Spinal cord (tissue), 10 donors: ENCODE data around the gene RNF4. TPM values are rescaled to one million over a fixed set of nuclear protein-coding genes. Genes with fewer than 3 reads are reported as not detected.

Experiments used
- DNase-seq, 6 donors: peaks; one replicate each; pipeline versions ENCODE4 v3.0.0 to v3.0.0-alpha.2; 2013 to 2015; ENCODE audit warnings: low spot score in 6 of 6, low read depth in 4 of 6
- H3K27ac ChIP-seq: one replicate; pipeline ENCODE4 v1.5.1; 2013; ENCODE audit warnings: low read depth, low read length, control low read depth
- H3K27me3 ChIP-seq: one replicate; pipeline ENCODE4 v1.6.1; 2013; ENCODE audit warnings: low read length; ENCODE audit not compliant: control insufficient read depth, insufficient read depth
- H3K36me3 ChIP-seq: one replicate; pipeline ENCODE4 v1.6.1; 2013; ENCODE audit warnings: low read length; ENCODE audit not compliant: control insufficient read depth, insufficient read depth
- H3K4me1 ChIP-seq: one replicate; pipeline ENCODE4 v1.6.1; 2013; ENCODE audit warnings: low read length; ENCODE audit not compliant: control insufficient read depth, insufficient read depth
- H3K4me3 ChIP-seq: one replicate; pipeline ENCODE4 v1.5.1; 2013; ENCODE audit warnings: low read depth, low read length, control low read depth
- H3K9me3 ChIP-seq: one replicate; pipeline ENCODE4 v1.6.1; 2013; ENCODE audit warnings: low read length; ENCODE audit not compliant: control insufficient read depth, insufficient read depth
- WGBS: methylation state at CpG from one replicate; pipeline ENCODE4 v1.1.5; 2013; ENCODE audit warnings: missing lambda C conversion rate; ENCODE audit not compliant: insufficient coverage; 5-methylcytosine and 5-hydroxymethylcytosine counted together
- long read RNA-seq, 4 donors: transcript quantifications; one replicate each; lab custom pipeline, GENCODE V29; 2026
- polyA plus RNA-seq, 2 donors: library from polyadenylated mRNA; unstranded; fragments of 120-200 nt; gene quantifications; one replicate each; pipeline ENCODE4 v1.2.1, GENCODE V29; 2013; ENCODE audit not compliant: insufficient read length in 2 of 2
- total RNA-seq, 2 donors: library from RNA; depleted of rRNA in 1 of 2; stranded (reverse); fragments of 120-200 nt in 1 of 2; fragments of >200 nt in 1 of 2; gene quantifications; one replicate each; pipeline versions ENCODE4 v1.2.3 to v1.2.4, GENCODE V29; 2013 to 2014
- donor health status: healthy.

RNF4 gene
- total RNA-seq (10 to 100 TPM; 41.0 to 46.5 TPM), polyA plus RNA-seq (10 to 100 TPM; 61.1 to 67.0 TPM)
- long read RNA-seq, donor 1, partial matches to known transcripts: 0 of 18 reads
- long read RNA-seq, donor 1, other reads (novel, unspliced or antisense): 18 of 18 reads
- long read RNA-seq, donor 2, partial matches to known transcripts: 0 of 9 reads
- long read RNA-seq, donor 2, other reads (novel, unspliced or antisense): 9 of 9 reads
- long read RNA-seq, donor 3, partial matches to known transcripts: 0 of 12 reads
- long read RNA-seq, donor 3, other reads (novel, unspliced or antisense): 12 of 12 reads
- long read RNA-seq, donor 4, partial matches to known transcripts: 0 of 28 reads
- long read RNA-seq, donor 4, other reads (novel, unspliced or antisense): 25 of 28 reads

GRCh38 chr4:2468456-2469191 lies at the start of gene RNF4:
TSS of gene RNF4 (plus strand) at chr4:2469106. CDS start at chr4:2490494, 21,388 bp downstream.
- Histone ChIP-seq H3K4me3 (peak within 1 kb of the TSS; percentile 87), H3K36me3 (peaks cover 20% of the 10 kb centered on the region), H3K27me3 (no peaks in the 10 kb centered on the region), H3K4me1 (peaks cover 19% of the 10 kb centered on the region), H3K27ac (peak within 1 kb of the TSS; percentile 85), H3K9me3 (peaks cover 2% of the 10 kb centered on the region)
- under 1% methylated on average over 74 of the region's 74 CpGs for WGBS
- peak; percentile 80 to 99 (median 92) for DNase-seq

- no peak for DNase-seq
- Histone ChIP-seq H3K27ac (no peak overlapping the region), H3K27me3 (peaks cover 53% of the 10 kb centered on the region), H3K4me3 (no peak overlapping the region), H3K9me3 (no peaks in the 10 kb centered on the region), H3K36me3 (no peaks in the 10 kb centered on the region), H3K4me1 (peaks cover 44% of the 10 kb centered on the region)
- 70% methylated on average over 9 of the region's 9 CpGs for WGBS
Observed at GRCh38 chr4:2419814-2420213, 49.1 kb upstream of the RNF4 start.

GRCh38 chr4:2421928-2422327 lies 47.0 kb upstream of the RNF4 start:
- Histone ChIP-seq H3K4me1 (peaks cover 32% of the 10 kb centered on the region), H3K27me3 (peaks cover 34% of the 10 kb centered on the region), H3K9me3 (no peaks in the 10 kb centered on the region), H3K36me3 (no peaks in the 10 kb centered on the region), H3K27ac (no peak overlapping the region), H3K4me3 (no peak overlapping the region)
- peak in 1 of 6 donors; percentile 3 for DNase-seq
- WGBS: 85% methylated on average over 5 of the region's 6 CpGs

- no peak overlapping the region for H3K27ac ChIP-seq
- WGBS: 66% methylated on average over 4 of the region's 4 CpGs
- H3K36me3 ChIP-seq: peaks cover 4% of the 10 kb centered on the region
- H3K4me3 ChIP-seq: no peak overlapping the region
- DNase-seq: no peak
- H3K27me3 ChIP-seq: peaks cover 26% of the 10 kb centered on the region
- peaks cover 24% of the 10 kb centered on the region for H3K4me1 ChIP-seq
- H3K9me3 ChIP-seq: no peaks in the 10 kb centered on the region
Observed at GRCh38 chr4:2423066-2423465, 45.8 kb upstream of the RNF4 start.

- Histone ChIP-seq H3K27ac (no peak overlapping the region), H3K9me3 (no peaks in the 10 kb centered on the region), H3K36me3 (peaks cover 7% of the 10 kb centered on the region), H3K4me3 (no peak overlapping the region), H3K27me3 (peaks cover 26% of the 10 kb centered on the region), H3K4me1 (peaks cover 24% of the 10 kb centered on the region)
- WGBS: 56% methylated on average over 10 of the region's 10 CpGs
- no peak for DNase-seq
Observed at GRCh38 chr4:2423695-2424094, 45.2 kb upstream of the RNF4 start.

GRCh38 chr4:2424581-2424980 lies 44.3 kb upstream of the RNF4 start:
- H3K27me3 ChIP-seq: peaks cover 20% of the 10 kb centered on the region
- 83% methylated on average over 10 of the region's 10 CpGs for WGBS
- H3K9me3 ChIP-seq: no peaks in the 10 kb centered on the region
- DNase-seq: no peak
- H3K4me1 ChIP-seq: peaks cover 20% of the 10 kb centered on the region
- H3K27ac ChIP-seq: no peak overlapping the region
- H3K36me3 ChIP-seq: peaks cover 7% of the 10 kb centered on the region
- H3K4me3 ChIP-seq: no peak overlapping the region

- peaks cover 20% of the 10 kb centered on the region for H3K4me1 ChIP-seq
- WGBS: 94% methylated on average over 13 of the region's 13 CpGs
Observed at GRCh38 chr4:2425386-2426068, 43.4 kb upstream of the RNF4 start.

GRCh38 chr4:2426069-2426397 lies 42.9 kb upstream of the RNF4 start:
- WGBS: 83% methylated on average over 8 of the region's 8 CpGs

More at GRCh38 chr4:2425386-2426068, 43.4 kb upstream of the RNF4 start:
- DNase-seq: no peak
- H3K4me3 ChIP-seq: no peak overlapping the region
- no peaks in the 10 kb centered on the region for H3K9me3 ChIP-seq
- peaks cover 10% of the 10 kb centered on the region for H3K27me3 ChIP-seq
- H3K27ac ChIP-seq: no peak overlapping the region
- peaks cover 7% of the 10 kb centered on the region for H3K36me3 ChIP-seq

GRCh38 chr4:2426711-2427275 lies 42.1 kb upstream of the RNF4 start:
- peaks cover 20% of the 10 kb centered on the region for H3K4me1 ChIP-seq
- DNase-seq: no peak
- H3K4me3 ChIP-seq: no peak overlapping the region
- H3K27ac ChIP-seq: no peak overlapping the region
- WGBS: 91% methylated on average over 11 of the region's 13 CpGs
- peaks cover 7% of the 10 kb centered on the region for H3K36me3 ChIP-seq
- no peaks in the 10 kb centered on the region for H3K9me3 ChIP-seq
- H3K27me3 ChIP-seq: peaks cover 5% of the 10 kb centered on the region

More at GRCh38 chr4:2426069-2426397, 42.9 kb upstream of the RNF4 start:
- no peaks in the 10 kb centered on the region for H3K9me3 ChIP-seq
- H3K27me3 ChIP-seq: peaks cover 5% of the 10 kb centered on the region
- no peak overlapping the region for H3K4me3 ChIP-seq
- peaks cover 7% of the 10 kb centered on the region for H3K36me3 ChIP-seq
- H3K4me1 ChIP-seq: peaks cover 20% of the 10 kb centered on the region
- no peak overlapping the region for H3K27ac ChIP-seq
- DNase-seq: no peak
